Endometrial microvascular endothelial cells (primary cell): ENCODE measurements around the gene SENP7. TPM values are rescaled to one million over a fixed set of nuclear protein-coding genes. Genes with fewer than 3 reads are reported as not detected.

Source experiments
- in situ Hi-C: cut with HindIII; loops from 2 replicates; pipeline ENCODE4 v1.10.0; 2017; ENCODE audit warnings: low sequenced_read_pairs, low pct_unique_long_range_greater_than_20kb; ENCODE audit errors: inconsistent ontology term
- total RNA-seq: library from RNA; depleted of rRNA; stranded (reverse); fragments of >200 nt; gene quantifications from one replicate; pipeline ENCODE4 v1.2.3, GENCODE V29; 2015; ENCODE audit errors: inconsistent ontology term

The SENP7 gene
- total RNA-seq, 1 donor from 2014 or later, result 12.2 TPM

- in situ Hi-C loops, result no loop called here
Observed at GRCh38 chr3:101292027-101292426, 221.0 kb downstream of the SENP7 start.

DNA sequence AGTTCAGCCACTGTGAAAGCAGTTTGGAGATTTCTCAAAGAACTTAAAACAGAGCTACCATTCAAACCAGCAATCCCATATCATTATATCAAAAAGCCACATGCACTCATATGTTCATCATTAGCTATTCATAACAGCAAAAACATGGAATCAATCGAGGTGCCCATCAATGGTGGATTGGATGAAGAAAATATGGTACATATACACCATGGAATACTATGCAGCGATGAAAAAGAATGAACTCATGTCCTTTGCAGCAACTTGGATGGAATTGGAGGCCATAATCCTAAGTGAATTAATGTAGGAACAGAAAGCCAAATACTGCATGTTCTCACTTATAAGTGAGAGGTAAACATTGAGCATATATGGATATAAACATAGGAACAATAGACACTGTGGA, 224.7 kb downstream of the SENP7 start:
- in situ Hi-C loops, result no loop called here

GRCh38 chr3:101284757-101285156, 228.3 kb downstream of the SENP7 start:
- in situ Hi-C loops, result no loop called here

GRCh38 chr3:101281521-101282030, 231.4 kb downstream of the SENP7 start:
- in situ Hi-C loops, result no loop called here

DNA sequence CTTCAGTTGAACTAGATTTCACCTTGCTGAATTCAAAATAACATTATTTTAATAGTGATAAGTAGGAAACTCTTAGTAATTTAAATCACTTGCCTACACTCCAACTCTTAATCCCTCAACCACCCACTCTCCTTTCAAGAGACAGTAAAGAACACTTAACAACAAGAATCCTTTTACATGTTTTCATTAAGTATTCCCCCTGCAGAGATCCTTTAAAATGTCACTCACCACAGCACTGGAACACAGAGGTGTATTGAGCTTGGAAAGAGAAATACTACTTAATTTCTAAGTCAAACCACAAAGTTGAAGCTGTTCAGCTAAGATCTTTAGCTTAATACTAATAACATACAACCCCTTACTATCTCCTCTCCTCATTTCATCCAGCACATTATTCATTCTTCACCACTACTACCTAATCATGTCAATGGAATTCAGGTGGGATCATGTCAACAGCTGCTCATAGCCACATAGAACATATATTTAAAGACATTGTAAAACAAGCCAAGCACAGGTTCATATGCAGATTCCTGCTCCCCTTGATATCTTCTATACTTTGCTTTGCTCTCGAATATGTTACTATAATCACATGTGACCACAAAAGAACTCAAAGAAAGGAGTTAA, 233.1 kb downstream of the SENP7 start:
- in situ Hi-C loops, result no loop called here

DNA sequence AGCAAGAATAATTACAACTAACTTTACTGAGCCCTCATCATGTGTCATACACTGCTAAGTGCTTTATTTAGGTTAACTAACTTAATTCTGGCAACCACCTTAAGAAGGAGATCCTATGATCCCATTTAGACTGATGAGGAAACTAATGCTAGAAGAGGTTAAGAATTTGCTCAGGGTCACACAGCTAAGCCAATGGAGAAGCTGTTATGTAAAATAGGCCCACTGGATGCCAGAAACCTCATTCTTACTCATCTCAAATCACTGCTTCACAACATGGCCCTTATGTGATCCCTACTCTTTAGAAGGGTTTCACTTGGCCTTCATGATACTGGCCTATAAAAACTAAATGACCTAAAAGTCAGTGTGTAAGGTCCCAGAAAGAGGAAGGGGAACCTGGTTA, 233.8 kb downstream of the SENP7 start:
- in situ Hi-C loops, result no loop called here

DNA sequence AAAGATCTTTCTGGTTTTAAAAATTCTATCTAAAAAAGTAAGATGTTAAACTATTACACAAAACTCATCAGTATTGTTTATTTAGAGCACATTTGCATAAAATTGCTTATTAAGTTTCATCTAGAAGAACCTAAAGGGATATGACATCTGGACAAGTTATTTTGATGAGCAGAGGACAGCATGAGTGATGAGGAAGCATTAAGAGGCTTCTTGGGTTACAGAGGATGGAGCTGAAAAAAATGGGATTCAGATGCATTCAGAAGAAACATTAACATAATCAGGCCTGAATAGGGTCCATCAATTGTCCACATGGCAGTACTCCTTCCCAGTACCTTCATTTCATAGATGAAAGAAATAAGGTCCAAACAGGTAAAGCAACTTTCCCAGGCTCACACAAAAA, 234.3 kb downstream of the SENP7 start:
- in situ Hi-C loops, result no loop called here

Other genes starting within 250 kb of the SENP7 start
- gene IMPG2, start 192.6 kb downstream of the SENP7 start, total RNA-seq, result 0.09 TPM
- 19.9 TPM for gene TRMT10C, start 48.7 kb upstream of the SENP7 start, total RNA-seq
- gene PCNP, start 61.0 kb upstream of the SENP7 start, total RNA-seq, result 70.0 TPM
- 14.9 TPM for gene ZBTB11, start 163.9 kb upstream of the SENP7 start, total RNA-seq
- 1,465 TPM for gene RPL24, start 173.5 kb upstream of the SENP7 start, total RNA-seq
- 4.6 TPM for gene CEP97, start 211.4 kb upstream of the SENP7 start, total RNA-seq